HCT116 (cell line): ENCODE results near the gene PLEKHA5. TPM values are rescaled to one million over a fixed set of nuclear protein-coding genes. Genes with fewer than 3 reads are reported as not detected.

Experiments used
- ATAC-seq: fragments of 200-7000 bp; cut with Tn5 transposase; 2 replicates; pipeline ENCODE4 v1.9.1; 2020; ENCODE audit warnings: mild to moderate bottlenecking, moderate library complexity
- BruUV-seq: library from RNA; stranded (reverse); fragments of 400-500 nt; replicated peaks from 2 replicates; lab custom pipeline; 2021; lab: Mats Ljungman, UMichigan
- CTCF ChIA-PET: fragments of 300-600 bp; sonication (Branson Sonifier 250); formaldehyde crosslinking; loops from one replicate; lab custom pipeline; 2021; ENCODE audit warnings: antibody characterized with exemption; lab: Charles Lee
- POLR2A ChIA-PET: fragments of 300-600, 350-600 bp; sonication (Branson Sonifier 250); formaldehyde crosslinking; loops from one replicate; lab custom pipeline; 2021; ENCODE audit warnings: antibody characterized with exemption; lab: Charles Lee
- RAD21 ChIA-PET, 2 experiments: fragments of 300-600 bp; sonication (Branson Sonifier 250); formaldehyde crosslinking; loops; one replicate each; lab custom pipeline; 2023; ENCODE audit warnings: low total read pairs in 2 of 2; ENCODE audit not compliant: uncharacterized antibody in 2 of 2, unreplicated experiment in 2 of 2, low non-redundant PET in 1 of 2; lab: Charles Lee
- DNase-seq: peaks from one replicate; pipeline ENCODE4 v3.0.0-alpha.2; 2010; ENCODE audit warnings: low read depth, low spot score
- H2AFZ ChIP-seq: fragments of 200-600 bp; shearing (Covaris generic), sonication (generic); 2 replicates; pipeline ENCODE4 v1.6.1; 2017; ENCODE audit warnings: low read depth, mixed run types, mixed read lengths, antibody characterized with exemption, low read length; ENCODE audit not compliant: poor library complexity, severe bottlenecking
- H3K27ac ChIP-seq: 2 replicates; pipeline ENCODE4 v1.5.1; 2012; ENCODE audit warnings: low read depth, low read length
- H3K27me3 ChIP-seq: fragments of 200-600 bp; sonication (generic); 2 replicates; pipeline ENCODE4 v1.6.1; 2016; ENCODE audit warnings: mixed run types, low read length, mixed read lengths; ENCODE audit not compliant: insufficient read depth
- H3K36me3 ChIP-seq, 2 experiments: fragments of 200-500 bp in 1 of 2; fragments of 200-600 bp in 1 of 2; sonication (Bioruptor generic) in 1 of 2; sonication (generic) in 1 of 2; 2 replicates each; pipeline versions ENCODE4 v1.5.1 to v1.6.1; 2014 to 2016; ENCODE audit warnings: low read length in 2 of 2, inconsistent platforms in 1 of 2, mixed read lengths in 1 of 2, mixed run types in 1 of 2; ENCODE audit not compliant: insufficient read depth in 2 of 2, control insufficient read depth in 1 of 2
- H3K4me1 ChIP-seq, 2 experiments: fragments of 200-600 bp in 1 of 2; sonication (generic) in 1 of 2; 2 replicates each; pipeline versions ENCODE4 v1.5.1 to v1.6.1; 2012 to 2017; ENCODE audit warnings: low read length in 2 of 2, inconsistent platforms in 1 of 2, mild to moderate bottlenecking in 1 of 2, mixed read lengths in 1 of 2, mixed run types in 1 of 2, moderate library complexity in 1 of 2; ENCODE audit not compliant: insufficient read depth in 2 of 2, control insufficient read depth in 1 of 2
- H3K4me2 ChIP-seq: fragments of 200-600 bp; sonication (generic); 2 replicates; pipeline ENCODE4 v1.6.1; 2017; ENCODE audit warnings: mixed run types, low read length, mixed read lengths
- H3K4me3 ChIP-seq, 2 experiments: fragments of 200-600 bp in 1 of 2; sonication (generic) in 1 of 2; replicated peaks in 1 of 2; 2 replicates each; pipeline ENCODE4 v1.5.1; 2011 to 2016; ENCODE audit warnings: low read length in 2 of 2, control low read depth in 1 of 2, low read depth in 1 of 2, mild to moderate bottlenecking in 1 of 2, mixed read lengths in 1 of 2, mixed run types in 1 of 2
- H3K79me2 ChIP-seq: fragments of 200-600 bp; sonication (generic); 2 replicates; pipeline ENCODE4 v1.6.1; 2017; ENCODE audit warnings: mild to moderate bottlenecking, mixed run types, low read length, moderate library complexity, mixed read lengths; ENCODE audit not compliant: insufficient read depth
- H3K9ac ChIP-seq: fragments of 200-600 bp; sonication (generic); 2 replicates; pipeline ENCODE4 v1.6.1; 2016; ENCODE audit warnings: low read length, mixed read lengths
- H3K9me2 ChIP-seq: fragments of 200-600 bp; sonication (generic), shearing (Covaris generic); 2 replicates; pipeline ENCODE4 v1.6.1; 2017; ENCODE audit warnings: mixed run types, mild to moderate bottlenecking, moderate library complexity; ENCODE audit not compliant: insufficient read depth
- H3K9me3 ChIP-seq, 2 experiments: fragments of 200-500 bp in 1 of 2; fragments of 200-600 bp in 1 of 2; sonication (Bioruptor generic) in 1 of 2; sonication (generic) in 1 of 2; 2 replicates each; pipeline ENCODE4 v1.6.1; 2014 to 2017; ENCODE audit warnings: low read length in 2 of 2, mixed read lengths in 2 of 2, inconsistent platforms in 1 of 2, low read depth in 1 of 2, mild to moderate bottlenecking in 1 of 2, mixed run types in 1 of 2, moderate library complexity in 1 of 2; ENCODE audit not compliant: control insufficient read depth in 1 of 2, insufficient read depth in 1 of 2
- H4K20me1 ChIP-seq: fragments of 200-600 bp; sonication (generic), shearing (Covaris generic); 2 replicates; pipeline ENCODE4 v1.6.1; 2017; ENCODE audit warnings: mixed run types, mild to moderate bottlenecking, moderate library complexity; ENCODE audit not compliant: insufficient read depth
- MAX ChIP-seq: IDR thresholded peaks from 2 replicates; pipeline ENCODE4 v1.6.1; 2012
- REST ChIP-seq: IDR thresholded peaks from 2 replicates; pipeline ENCODE4 v1.6.1; 2012; ENCODE audit warnings: low read depth
- SIN3A ChIP-seq: IDR thresholded peaks from 2 replicates; pipeline ENCODE4 v1.6.1; 2012; ENCODE audit warnings: low read depth
- YY1 ChIP-seq: IDR thresholded peaks from 2 replicates; pipeline ENCODE4 v1.6.1; 2011; ENCODE audit warnings: low read length, low read depth, moderate library complexity, mild to moderate bottlenecking; ENCODE audit not compliant: insufficient replicate concordance; ENCODE audit errors: extremely low read depth
- ZBTB33 ChIP-seq: IDR thresholded peaks from 2 replicates; pipeline ENCODE4 v1.6.1; 2011; ENCODE audit warnings: mild to moderate bottlenecking, low read length, moderate library complexity; ENCODE audit not compliant: insufficient replicate concordance; ENCODE audit errors: extremely low read depth
- ZFX ChIP-seq: fragments of 450-650 bp; IDR thresholded peaks from 2 replicates; pipeline ENCODE4 v1.6.1; 2017
- intact Hi-C: fragments of 100-400 bp; cut with micrococcal nuclease; formaldehyde crosslinking; loops from 2 replicates; pipeline ENCODE4 v1.10.0; 2022
- total RNA-seq: library from RNA; stranded (reverse); gene quantifications from one replicate; pipeline ENCODE4 v1.2.1, GENCODE V29; 2021; ENCODE audit not compliant: unreplicated experiment
- TF ChIP-seq, protein P1 (sequence below): IDR thresholded peaks from 2 replicates; pipeline ENCODE4 v1.6.1; 2012

The PLEKHA5 gene
- total RNA-seq, 1 experiment from 2014 or later = 18.9 TPM

DNA sequence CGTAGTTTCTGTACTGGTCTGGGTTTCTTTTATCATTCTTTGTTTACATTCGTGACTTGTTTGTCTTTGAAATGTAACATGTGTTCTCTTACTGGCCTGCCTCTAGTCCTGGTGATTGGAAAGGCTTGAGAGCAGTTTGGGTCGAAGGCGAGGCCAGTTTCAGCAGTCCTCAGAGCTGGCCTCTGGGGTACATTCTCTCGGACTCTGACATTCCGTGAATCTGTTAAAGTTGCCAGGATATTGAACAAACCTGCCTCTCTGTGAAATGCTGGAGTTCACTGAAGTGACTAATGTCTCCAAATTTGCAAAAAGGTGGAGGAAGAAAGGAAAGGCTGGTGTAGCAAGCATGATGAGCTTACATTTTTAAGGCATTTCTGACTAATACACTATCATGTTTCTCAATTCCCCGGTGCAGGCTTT lies 1.5 kb downstream of the PLEKHA5 start:
- H4K20me1 ChIP-seq = no peaks in the 10 kb centered on the region
- peaks cover 2 to 18% of the 10 kb centered on the region in 2 experiments for H3K4me1 ChIP-seq
- ATAC-seq (peak; percentile 21; the same call in 1 of the 2 replicates), DNase-seq (peak; percentile 6)
- ChIA-PET CTCF (no interaction called here), POLR2A (no interaction called here), RAD21 (no interaction called here)
- no peak overlapping the region for H2AFZ ChIP-seq
- no peaks in the 10 kb centered on the region for H3K9me2 ChIP-seq
- peak overlapping the region; percentile 89 for H3K4me2 ChIP-seq
- H3K27me3 ChIP-seq = no peaks in the 10 kb centered on the region
- peak overlapping the region; percentile 72 for H3K9ac ChIP-seq
- BruUV-seq = no TSS peak
- peak overlapping the region; percentile 89 to 93 for H3K4me3 ChIP-seq
- intact Hi-C loops = no loop called here
- peak overlapping the region; percentile 93 for H3K27ac ChIP-seq
- TF ChIP-seq, protein P1, sequence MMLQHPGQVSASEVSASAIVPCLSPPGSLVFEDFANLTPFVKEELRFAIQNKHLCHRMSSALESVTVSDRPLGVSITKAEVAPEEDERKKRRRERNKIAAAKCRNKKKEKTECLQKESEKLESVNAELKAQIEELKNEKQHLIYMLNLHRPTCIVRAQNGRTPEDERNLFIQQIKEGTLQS = no peak
- no peak for TF ChIP-seq MAX
- no peak for TF ChIP-seq ZBTB33
- TF ChIP-seq REST = no peak
- TF ChIP-seq SIN3A = no peak
- TF ChIP-seq YY1 = no peak
- TF ChIP-seq ZFX = no peak
- no peaks in the 10 kb centered on the region; a peak in 1 of 4 replicates for H3K36me3 ChIP-seq
- peaks cover 3% of the 10 kb centered on the region in 2 experiments; a peak in 1 of 4 replicates for H3K9me3 ChIP-seq
- H3K79me2 ChIP-seq = peaks cover 59% of the 10 kb centered on the region
